Activated T-cell treated with anti-CD3 and anti-CD28 coated beads for 24 hours (primary cell): ENCODE data around the gene HSD17B7.
"Not testable (repeated sequence)": the region's sequence is repeated elsewhere in the genome, so short reads cannot be mapped to it uniquely, and the experiment has no call there.

ENCODE experiments used
- DNase-seq: peaks from one replicate; pipeline ENCODE4 v3.0.0-alpha.2; 2020; ENCODE audit warnings: low read depth

The HSD17B7 gene

GRCh38 chr1:162790303-162790984 is at the start of gene HSD17B7:
Gene HSD17B7 (plus strand): TSS chr1:162790702. CDS start chr1:162790801, 99 bp downstream.
- DNase-seq: peak; percentile 60

GRCh38 chr1:162740755-162741154 is 49.7 kb upstream of the HSD17B7 start:
- DNase-seq: no peak

GRCh38 chr1:162741574-162741973 is 48.9 kb upstream of the HSD17B7 start:
- DNase-seq: no peak

GRCh38 chr1:162746264-162746942 is 44.1 kb upstream of the HSD17B7 start:
- not testable (repeated sequence) for DNase-seq

- DNase-seq: no peak
Observed at GRCh38 chr1:162753001-162753658, 37.4 kb upstream of the HSD17B7 start.

- DNase-seq: no peak
Observed at GRCh38 chr1:162753998-162754585, 36.4 kb upstream of the HSD17B7 start.

- no peak for DNase-seq
Observed at GRCh38 chr1:162755306-162755705, 35.2 kb upstream of the HSD17B7 start.

GRCh38 chr1:162756523-162756922 is 34.0 kb upstream of the HSD17B7 start:
- no peak for DNase-seq

- DNase-seq: no peak
Observed at GRCh38 chr1:162757476-162757875, 33.0 kb upstream of the HSD17B7 start.

GRCh38 chr1:162765788-162766187 is 24.7 kb upstream of the HSD17B7 start:
- DNase-seq: no peak

GRCh38 chr1:162772571-162773154 is 17.8 kb upstream of the HSD17B7 start:
- no peak for DNase-seq

GRCh38 chr1:162774007-162774406 is 16.5 kb upstream of the HSD17B7 start:
- no peak for DNase-seq

- no peak for DNase-seq
Observed at GRCh38 chr1:162779043-162779442, 11.5 kb upstream of the HSD17B7 start.

- no peak for DNase-seq
Observed at GRCh38 chr1:162782671-162783070, 7.8 kb upstream of the HSD17B7 start.

GRCh38 chr1:162784926-162785325 is 5.6 kb upstream of the HSD17B7 start:
- not testable (repeated sequence) for DNase-seq

GRCh38 chr1:162788783-162789182 is 1.7 kb upstream of the HSD17B7 start:
- DNase-seq: not testable (repeated sequence)

- not testable (repeated sequence) for DNase-seq
Observed at GRCh38 chr1:162790985-162791357, 469 bp downstream of the HSD17B7 start.

- not testable (repeated sequence) for DNase-seq
Observed at GRCh38 chr1:162794284-162794683, 3.8 kb downstream of the HSD17B7 start.

- DNase-seq: not testable (repeated sequence)
Observed at GRCh38 chr1:162796617-162797279, 6.2 kb downstream of the HSD17B7 start.

GRCh38 chr1:162799995-162800830 is 9.7 kb downstream of the HSD17B7 start:
- not testable (repeated sequence) for DNase-seq

- DNase-seq: not testable (repeated sequence)
Observed at GRCh38 chr1:162807503-162807902, 17.0 kb downstream of the HSD17B7 start.
